GM06990 (cell line): ENCODE results near the gene SLC2A14.
A peak's percentile ranks its signal among the peaks of the same experiment; 100 is the strongest.
"Not testable (repeated sequence)": the region's sequence is repeated elsewhere in the genome, so short reads cannot be mapped to it uniquely, and the experiment has no call there.

Experiments
- DNase-seq: peaks from one replicate; pipeline ENCODE4 v3.0.0-alpha.2; 2011; ENCODE audit not compliant: insufficient read length; ENCODE audit errors: extremely low read depth
- H3K27me3 ChIP-seq: replicated peaks from 2 replicates; pipeline ENCODE4 v1.6.0; 2011; ENCODE audit warnings: low read length; ENCODE audit not compliant: control insufficient read depth, insufficient read depth
- H3K36me3 ChIP-seq: 2 replicates; pipeline ENCODE4 v1.5.1; 2011; ENCODE audit warnings: low read length; ENCODE audit not compliant: control insufficient read depth, insufficient read depth
- H3K4me3 ChIP-seq: replicated peaks from 2 replicates; pipeline ENCODE4 v1.5.1; 2011; ENCODE audit warnings: low read depth, mild to moderate bottlenecking, control low read depth, low read length
- TF ChIP-seq, protein P1 (sequence below): IDR thresholded peaks from 2 replicates; pipeline ENCODE4 v1.5.1; 2011; ENCODE audit warnings: low read length, control low read depth, mild to moderate bottlenecking, inconsistent platforms; ENCODE audit not compliant: insufficient read depth, poor library complexity, severe bottlenecking

The SLC2A14 gene

DNA sequence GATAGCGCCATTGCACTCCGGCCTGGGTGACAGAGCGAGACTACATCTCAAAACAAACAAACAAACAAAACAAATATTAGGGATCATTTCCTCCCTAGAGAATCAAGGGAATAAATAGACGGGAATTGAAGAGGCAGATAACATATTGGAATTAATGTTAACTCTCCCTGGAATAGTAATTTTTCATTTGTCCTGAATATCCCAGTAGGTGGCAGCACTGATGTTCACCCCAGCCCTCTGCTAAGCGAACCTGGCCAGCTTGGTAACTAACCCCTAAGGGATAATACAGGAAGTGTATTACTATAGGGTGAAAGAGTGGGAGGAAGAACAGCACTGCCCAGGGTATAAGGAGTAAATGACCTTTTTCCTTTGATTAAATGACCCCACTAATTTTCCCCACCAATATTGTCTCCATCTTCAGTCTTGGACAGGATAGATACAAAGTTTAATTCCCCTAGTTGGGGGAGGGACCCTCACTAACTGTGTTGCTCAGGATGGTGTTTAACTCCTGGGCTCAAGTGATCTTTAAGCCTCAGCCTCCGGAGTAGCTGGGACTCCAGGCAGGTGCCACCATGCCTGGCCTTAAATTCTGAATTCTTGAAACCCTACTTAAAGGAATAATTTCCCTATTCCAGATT lies 40.5 kb downstream of the SLC2A14 start:
- DNase-seq: peak; percentile 1
- no peaks in the 10 kb centered on the region for H3K27me3 ChIP-seq
- TF ChIP-seq, protein P1, sequence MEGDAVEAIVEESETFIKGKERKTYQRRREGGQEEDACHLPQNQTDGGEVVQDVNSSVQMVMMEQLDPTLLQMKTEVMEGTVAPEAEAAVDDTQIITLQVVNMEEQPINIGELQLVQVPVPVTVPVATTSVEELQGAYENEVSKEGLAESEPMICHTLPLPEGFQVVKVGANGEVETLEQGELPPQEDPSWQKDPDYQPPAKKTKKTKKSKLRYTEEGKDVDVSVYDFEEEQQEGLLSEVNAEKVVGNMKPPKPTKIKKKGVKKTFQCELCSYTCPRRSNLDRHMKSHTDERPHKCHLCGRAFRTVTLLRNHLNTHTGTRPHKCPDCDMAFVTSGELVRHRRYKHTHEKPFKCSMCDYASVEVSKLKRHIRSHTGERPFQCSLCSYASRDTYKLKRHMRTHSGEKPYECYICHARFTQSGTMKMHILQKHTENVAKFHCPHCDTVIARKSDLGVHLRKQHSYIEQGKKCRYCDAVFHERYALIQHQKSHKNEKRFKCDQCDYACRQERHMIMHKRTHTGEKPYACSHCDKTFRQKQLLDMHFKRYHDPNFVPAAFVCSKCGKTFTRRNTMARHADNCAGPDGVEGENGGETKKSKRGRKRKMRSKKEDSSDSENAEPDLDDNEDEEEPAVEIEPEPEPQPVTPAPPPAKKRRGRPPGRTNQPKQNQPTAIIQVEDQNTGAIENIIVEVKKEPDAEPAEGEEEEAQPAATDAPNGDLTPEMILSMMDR: peak; percentile 50
- H3K36me3 ChIP-seq: no peaks in the 10 kb centered on the region
- no peak overlapping the region for H3K4me3 ChIP-seq

DNA sequence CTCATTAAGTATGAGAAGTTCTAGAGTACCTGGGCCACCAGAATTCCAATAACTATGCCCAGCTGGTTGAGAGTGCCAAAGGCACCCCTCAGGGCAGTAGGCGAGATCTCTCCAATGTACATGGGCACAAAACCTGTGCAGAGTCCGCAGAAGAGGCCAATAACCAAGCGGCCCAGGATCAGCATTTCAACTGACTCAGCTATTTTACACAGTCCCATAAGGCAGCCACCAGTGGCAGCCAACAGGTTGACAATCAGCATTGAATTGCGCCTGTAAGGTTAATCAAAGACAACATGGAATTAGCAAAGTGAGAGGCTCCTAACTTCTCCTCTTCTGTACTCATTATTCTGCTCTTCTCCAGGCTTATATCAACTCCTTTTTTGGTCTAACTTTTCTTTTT lies 43.0 kb downstream of the SLC2A14 start:
- H3K27me3 ChIP-seq, H3K36me3 ChIP-seq, H3K4me3 ChIP-seq, DNase-seq: not testable (repeated sequence)

DNA sequence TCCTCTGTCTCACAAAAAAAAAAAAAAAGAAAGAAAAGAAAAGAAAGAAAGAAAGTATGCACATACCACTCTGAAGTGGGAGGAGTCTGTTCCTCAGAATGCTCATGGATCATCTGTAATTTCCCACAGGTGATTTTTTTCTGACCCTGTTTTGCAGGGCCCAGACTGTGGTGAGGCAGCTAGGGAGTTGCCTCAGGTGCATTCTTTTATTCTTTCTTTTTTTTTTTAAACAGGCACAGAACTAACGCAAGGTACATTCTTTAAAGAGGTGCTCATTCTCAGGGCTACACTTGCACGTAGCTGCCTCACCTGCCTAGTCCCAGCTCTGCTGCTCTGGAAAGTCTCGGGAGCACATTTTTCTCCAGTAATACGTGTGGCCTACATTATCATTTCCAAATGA lies 47.0 kb downstream of the SLC2A14 start:
- H3K27me3 ChIP-seq, H3K4me3 ChIP-seq, DNase-seq, H3K36me3 ChIP-seq: not testable (repeated sequence)

DNA sequence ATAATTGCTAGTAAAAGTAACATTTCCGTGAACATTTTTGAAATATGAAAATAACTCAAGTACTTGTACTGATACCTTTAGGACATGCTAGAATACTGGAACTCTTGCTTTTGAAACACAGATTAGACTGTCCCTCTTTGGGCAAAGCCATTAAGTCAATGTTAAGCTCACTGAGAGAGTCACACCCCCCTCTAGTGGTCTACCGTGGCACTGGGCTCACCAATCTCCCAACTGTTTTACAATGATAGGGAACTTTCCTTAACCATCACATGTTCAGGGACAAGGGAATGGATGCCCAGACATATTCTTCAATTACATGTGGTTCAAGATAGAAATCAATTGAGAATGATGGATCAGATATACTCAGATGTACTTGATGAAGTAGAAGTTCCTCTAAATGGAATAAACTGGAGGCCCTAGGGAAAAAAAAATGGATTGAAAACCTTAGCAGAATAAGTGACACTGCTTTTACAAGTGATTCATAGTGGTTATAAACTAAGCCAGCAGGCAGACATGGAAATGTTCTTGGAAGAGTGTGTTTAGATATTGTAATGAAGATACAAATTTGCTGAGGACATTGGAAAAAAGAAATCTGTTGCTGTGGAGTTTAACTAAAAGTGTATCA lies 65.7 kb downstream of the SLC2A14 start:
- Histone ChIP-seq H3K36me3 (no peaks in the 10 kb centered on the region), H3K4me3 (no peak overlapping the region), H3K27me3 (no peaks in the 10 kb centered on the region)
- TF ChIP-seq, protein P1: peak; percentile 92
- no peak for DNase-seq

DNA sequence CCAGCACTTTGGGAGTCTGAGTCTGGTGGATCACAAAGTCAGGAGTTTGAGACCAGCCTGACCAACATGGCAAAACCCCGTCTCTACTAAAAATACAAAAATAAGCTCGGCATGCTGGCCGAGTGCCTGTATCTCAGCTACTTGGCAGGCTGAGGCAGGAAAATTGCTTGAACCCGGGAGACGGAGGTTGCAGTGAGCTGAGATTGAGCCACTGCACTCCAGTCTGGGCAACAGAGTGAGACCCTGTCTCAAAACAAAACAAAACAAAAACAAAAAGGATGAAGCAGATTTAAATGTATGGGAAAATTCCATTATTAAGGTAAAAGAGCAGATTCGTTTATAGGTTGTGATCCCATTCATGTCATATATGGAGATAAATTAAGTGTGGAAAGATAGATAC lies 66.4 kb downstream of the SLC2A14 start:
- DNase-seq, H3K4me3 ChIP-seq, H3K27me3 ChIP-seq, H3K36me3 ChIP-seq: not testable (repeated sequence)

DNA sequence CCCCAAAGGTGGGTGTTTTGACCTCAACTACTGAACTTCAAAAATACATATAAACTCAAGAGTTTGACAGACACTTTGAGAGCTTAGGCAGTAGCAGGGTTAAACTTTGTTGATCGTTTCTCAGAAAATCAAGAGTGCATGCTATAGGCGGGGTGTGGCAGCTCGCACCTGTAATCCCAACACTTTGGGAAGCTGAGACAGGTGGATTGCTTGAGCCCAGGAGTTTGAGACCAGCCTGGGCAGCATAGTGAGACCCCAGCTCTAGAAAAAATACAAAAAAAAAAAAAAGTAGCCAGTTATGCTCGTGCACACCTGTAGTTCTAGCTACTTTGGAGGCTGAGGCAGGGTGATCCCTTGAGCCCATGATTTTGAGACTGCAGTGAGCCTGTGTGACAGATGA lies 71.3 kb downstream of the SLC2A14 start:
- Histone ChIP-seq H3K27me3 (no peaks in the 10 kb centered on the region), H3K36me3 (no peaks in the 10 kb centered on the region), H3K4me3 (no peak overlapping the region)
- TF ChIP-seq, protein P1: no peak
- no peak for DNase-seq

DNA sequence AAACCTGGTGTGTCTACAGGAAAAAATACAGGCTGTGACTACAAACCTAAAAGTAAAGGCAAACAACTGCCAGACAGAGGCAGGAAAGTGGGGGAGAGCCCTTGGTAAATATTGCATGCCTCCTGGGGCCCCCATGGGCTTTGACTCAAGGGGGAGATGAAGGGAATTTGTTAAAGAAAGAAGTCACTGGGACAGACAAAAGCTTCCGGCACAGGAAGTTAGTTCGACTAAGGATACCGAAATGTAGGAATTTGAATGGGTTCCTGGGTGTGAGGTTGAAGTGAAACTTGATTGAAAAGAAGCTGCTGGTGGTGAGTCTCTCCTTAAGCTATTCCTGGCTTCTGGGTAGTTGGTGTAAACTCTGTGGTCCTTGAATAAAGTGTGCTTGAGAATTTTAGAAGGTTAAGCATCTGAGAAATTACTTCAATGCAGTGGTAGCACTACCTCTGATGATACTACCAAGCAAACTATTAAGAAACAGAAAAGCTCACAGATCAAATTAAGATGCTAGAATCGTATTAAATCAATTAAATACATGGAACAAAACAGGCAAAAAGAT lies 73.9 kb downstream of the SLC2A14 start:
- not testable (repeated sequence) for H3K27me3 ChIP-seq, DNase-seq, H3K4me3 ChIP-seq, H3K36me3 ChIP-seq
